Ectodermal cell (in vitro differentiated cells): ENCODE measurements around the gene LMNB1.

Experiments used
- H3K27ac ChIP-seq: 2 replicates; pipeline ENCODE4 v1.7.0; 2013; ENCODE audit warnings: mild to moderate bottlenecking, low read depth, low read length; ENCODE audit not compliant: insufficient read depth, poor library complexity, severe bottlenecking
- H3K27me3 ChIP-seq: 2 replicates; pipeline ENCODE4 v1.7.0; 2013; ENCODE audit warnings: mild to moderate bottlenecking, low read length; ENCODE audit not compliant: insufficient read depth, control insufficient read depth, poor library complexity, severe bottlenecking
- H3K36me3 ChIP-seq: one replicate; pipeline ENCODE4 v1.7.0; 2013; ENCODE audit warnings: low read length; ENCODE audit not compliant: control insufficient read depth, insufficient read depth
- H3K4me1 ChIP-seq: one replicate; pipeline ENCODE4 v1.7.0; 2013; ENCODE audit warnings: low read length; ENCODE audit not compliant: control insufficient read depth, insufficient read depth
- H3K4me3 ChIP-seq: 2 replicates; pipeline ENCODE4 v1.7.0; 2013; ENCODE audit warnings: low read depth, low read length, control low read depth; ENCODE audit not compliant: insufficient read depth
- H3K9me3 ChIP-seq: 2 replicates; pipeline ENCODE4 v1.7.0; 2013; ENCODE audit warnings: mild to moderate bottlenecking, low read length, moderate library complexity; ENCODE audit not compliant: control insufficient read depth
- WGBS, 2 experiments: methylation state at CpG; one replicate each; pipeline ENCODE4 v1.1.7; 2013; ENCODE audit warnings: missing lambda C conversion rate in 2 of 2; 5-methylcytosine and 5-hydroxymethylcytosine counted together

The LMNB1 gene

GRCh38 chr5:126869005-126869451 is 92.1 kb downstream of the LMNB1 start:
- Histone ChIP-seq H3K27me3 (no peaks in the 10 kb centered on the region), H3K36me3 (no peaks in the 10 kb centered on the region), H3K27ac (peak overlapping the region; percentile 19), H3K4me1 (no peaks in the 10 kb centered on the region), H3K9me3 (no peaks in the 10 kb centered on the region), H3K4me3 (peak overlapping the region; percentile 25)
- WGBS, 2 experiments = 13 to 18% methylated on average over 22 of the region's 22 CpGs

GRCh38 chr5:126871441-126871840 is 94.5 kb downstream of the LMNB1 start:
- Histone ChIP-seq H3K9me3 (no peaks in the 10 kb centered on the region), H3K4me3 (no peak overlapping the region), H3K27ac (no peak overlapping the region), H3K36me3 (no peaks in the 10 kb centered on the region), H3K27me3 (no peaks in the 10 kb centered on the region), H3K4me1 (peaks cover 9% of the 10 kb centered on the region)
- 89 to 92% methylated on average over 6 of the region's 6 CpGs for WGBS, 2 experiments

- Histone ChIP-seq H3K4me3 (no peak overlapping the region), H3K9me3 (no peaks in the 10 kb centered on the region), H3K27ac (no peak overlapping the region), H3K36me3 (no peaks in the 10 kb centered on the region), H3K27me3 (no peaks in the 10 kb centered on the region), H3K4me1 (peaks cover 9% of the 10 kb centered on the region)
- 93 to 95% methylated on average over 11 of the region's 11 CpGs for WGBS, 2 experiments
Measured at GRCh38 chr5:126872561-126873354, 95.8 kb downstream of the LMNB1 start.

- Histone ChIP-seq H3K27me3 (no peaks in the 10 kb centered on the region), H3K9me3 (no peaks in the 10 kb centered on the region), H3K36me3 (no peaks in the 10 kb centered on the region), H3K27ac (no peak overlapping the region), H3K4me1 (peaks cover 9% of the 10 kb centered on the region), H3K4me3 (no peak overlapping the region)
- 70 to 76% methylated on average over 13 of the region's 13 CpGs for WGBS, 2 experiments
Measured at GRCh38 chr5:126875303-126875785, 98.4 kb downstream of the LMNB1 start.

- H3K27ac ChIP-seq = no peak overlapping the region
- H3K36me3 ChIP-seq = no peaks in the 10 kb centered on the region
- no peaks in the 10 kb centered on the region for H3K27me3 ChIP-seq
- H3K9me3 ChIP-seq = no peaks in the 10 kb centered on the region
- H3K4me3 ChIP-seq = no peak overlapping the region
- 90 to 94% methylated on average over 7 of the region's 7 CpGs for WGBS, 2 experiments
- peaks cover 9% of the 10 kb centered on the region for H3K4me1 ChIP-seq
Measured at GRCh38 chr5:126877602-126878001, 100.7 kb downstream of the LMNB1 start.

GRCh38 chr5:126878085-126878484 is 101.1 kb downstream of the LMNB1 start:
- 93 to 94% methylated on average over 13 of the region's 13 CpGs for WGBS, 2 experiments
- Histone ChIP-seq H3K27ac (no peak overlapping the region), H3K27me3 (no peaks in the 10 kb centered on the region), H3K4me1 (peaks cover 9% of the 10 kb centered on the region), H3K9me3 (no peaks in the 10 kb centered on the region), H3K4me3 (no peak overlapping the region), H3K36me3 (no peaks in the 10 kb centered on the region)

- Histone ChIP-seq H3K4me3 (no peak overlapping the region), H3K4me1 (peaks cover 9% of the 10 kb centered on the region), H3K27ac (no peak overlapping the region), H3K9me3 (no peaks in the 10 kb centered on the region), H3K27me3 (no peaks in the 10 kb centered on the region), H3K36me3 (no peaks in the 10 kb centered on the region)
- WGBS, 2 experiments = 90 to 97% methylated on average over 4 of the region's 4 CpGs
Measured at GRCh38 chr5:126878634-126879033, 101.7 kb downstream of the LMNB1 start.

- 91 to 96% methylated on average over 5 of the region's 5 CpGs for WGBS, 2 experiments
- H3K9me3 ChIP-seq = no peaks in the 10 kb centered on the region
- H3K4me3 ChIP-seq = no peak overlapping the region
- no peaks in the 10 kb centered on the region for H3K36me3 ChIP-seq
- no peak overlapping the region for H3K27ac ChIP-seq
- no peaks in the 10 kb centered on the region for H3K4me1 ChIP-seq
- no peaks in the 10 kb centered on the region for H3K27me3 ChIP-seq
Measured at GRCh38 chr5:126881821-126882600, 105.1 kb downstream of the LMNB1 start.

- Histone ChIP-seq H3K36me3 (no peaks in the 10 kb centered on the region), H3K27me3 (no peaks in the 10 kb centered on the region)
Measured at GRCh38 chr5:126883564-126884245, 106.8 kb downstream of the LMNB1 start.

More at GRCh38 chr5:126883564-126884245, 106.8 kb downstream of the LMNB1 start:
- Histone ChIP-seq H3K9me3 (no peaks in the 10 kb centered on the region), H3K27ac (no peak overlapping the region), H3K4me3 (no peak overlapping the region), H3K4me1 (no peaks in the 10 kb centered on the region)
- 94 to 100% methylated on average over 2 of the region's 2 CpGs for WGBS, 2 experiments
